Adipocyte (in vitro differentiated cells): ENCODE results near the gene MT1X.
"Not testable (repeated sequence)": the region's sequence is repeated elsewhere in the genome, so short reads cannot be mapped to it uniquely, and the experiment has no call there.

Experiments
- DNase-seq: peaks from one replicate; pipeline ENCODE4 v3.0.0-alpha.2; 2015; ENCODE audit warnings: low read depth
- H3K27me3 ChIP-seq: replicated peaks from 2 replicates; pipeline ENCODE4 v1.7.0; 2013; ENCODE audit warnings: mild to moderate bottlenecking, low read length, moderate library complexity; ENCODE audit not compliant: control insufficient read depth, insufficient read depth
- H3K36me3 ChIP-seq: 2 replicates; pipeline ENCODE4 v1.7.0; 2013; ENCODE audit warnings: low read length, mild to moderate bottlenecking, moderate library complexity; ENCODE audit not compliant: control insufficient read depth, insufficient read depth, severe bottlenecking
- H3K4me1 ChIP-seq: 2 replicates; pipeline ENCODE4 v1.7.0; 2013; ENCODE audit warnings: mild to moderate bottlenecking, low read length, moderate library complexity; ENCODE audit not compliant: control insufficient read depth, insufficient read depth
- H3K4me3 ChIP-seq: 2 replicates; pipeline ENCODE4 v1.7.0; 2013; ENCODE audit warnings: mild to moderate bottlenecking, low read length, moderate library complexity
- H3K9ac ChIP-seq: 2 replicates; pipeline ENCODE4 v1.7.0; 2013; ENCODE audit warnings: mild to moderate bottlenecking, low read length, moderate library complexity
- H3K9me3 ChIP-seq: 2 replicates; pipeline ENCODE4 v1.7.0; 2013; ENCODE audit warnings: mild to moderate bottlenecking, low read length, moderate library complexity; ENCODE audit not compliant: control insufficient read depth

The MT1X gene

DNA sequence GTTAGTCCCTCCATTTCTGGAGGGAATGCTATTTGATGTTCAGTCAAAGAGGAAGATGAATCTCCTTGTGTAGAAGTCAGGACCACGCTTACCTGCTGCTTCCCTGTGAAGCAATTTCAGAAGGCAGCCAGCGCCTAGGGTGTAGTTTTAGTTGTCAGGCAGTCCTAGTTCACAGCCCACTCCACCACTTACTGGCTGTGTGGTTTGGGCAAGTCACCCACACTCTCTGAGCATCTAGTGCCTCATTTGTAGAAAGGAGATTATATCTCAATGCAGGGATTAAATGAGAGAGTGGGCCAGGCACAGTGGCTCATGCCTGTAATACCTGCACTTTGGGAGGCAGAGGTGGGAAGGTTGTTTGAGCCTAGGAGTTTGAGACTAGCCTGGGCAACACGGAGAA lies 10.1 kb upstream of the MT1X start:
- peaks cover 34% of the 10 kb centered on the region for H3K27me3 ChIP-seq
- not testable (repeated sequence) for H3K9ac ChIP-seq, DNase-seq, H3K9me3 ChIP-seq, H3K4me1 ChIP-seq, H3K36me3 ChIP-seq, H3K4me3 ChIP-seq

DNA sequence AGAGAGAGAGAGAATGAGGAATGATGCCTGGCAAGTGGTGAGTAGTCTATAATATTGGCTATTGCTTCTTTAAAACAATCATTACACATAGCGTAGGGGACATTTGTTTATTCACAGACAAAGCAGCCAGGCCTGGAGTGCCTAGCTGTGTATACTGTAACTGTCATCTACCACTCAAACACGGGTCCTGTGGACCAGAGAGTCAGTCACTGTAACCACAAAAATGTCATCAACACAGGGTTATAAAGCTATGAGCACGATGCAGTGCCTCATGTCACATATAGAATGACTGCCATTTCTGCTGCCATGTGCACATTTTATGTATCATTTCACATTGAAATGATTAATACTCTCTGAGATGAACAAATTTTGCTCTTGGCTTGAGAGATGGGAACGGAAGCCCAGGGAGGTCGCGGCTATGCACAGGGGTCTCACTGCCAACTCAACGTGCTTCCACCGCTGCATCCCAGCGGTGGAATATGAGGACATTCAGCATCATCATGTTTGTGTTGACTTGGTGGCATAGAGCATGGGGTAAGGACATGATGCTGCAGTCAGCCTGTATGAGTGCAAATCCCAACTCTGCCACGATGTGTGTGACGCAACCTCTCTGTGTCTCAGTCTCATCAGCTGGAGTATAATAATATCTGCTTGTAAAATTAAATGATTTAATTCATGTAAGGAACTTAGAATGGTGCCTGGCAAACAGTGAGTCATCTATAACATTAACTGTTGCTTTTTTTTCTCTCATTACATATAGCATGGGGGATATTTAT lies 9.3 kb upstream of the MT1X start:
- no peaks in the 10 kb centered on the region for H3K9me3 ChIP-seq
- peaks cover 30% of the 10 kb centered on the region for H3K27me3 ChIP-seq
- H3K4me3 ChIP-seq = no peak overlapping the region
- no peak for DNase-seq
- no peaks in the 10 kb centered on the region for H3K36me3 ChIP-seq
- no peak overlapping the region for H3K9ac ChIP-seq
- peaks cover 3% of the 10 kb centered on the region for H3K4me1 ChIP-seq

DNA sequence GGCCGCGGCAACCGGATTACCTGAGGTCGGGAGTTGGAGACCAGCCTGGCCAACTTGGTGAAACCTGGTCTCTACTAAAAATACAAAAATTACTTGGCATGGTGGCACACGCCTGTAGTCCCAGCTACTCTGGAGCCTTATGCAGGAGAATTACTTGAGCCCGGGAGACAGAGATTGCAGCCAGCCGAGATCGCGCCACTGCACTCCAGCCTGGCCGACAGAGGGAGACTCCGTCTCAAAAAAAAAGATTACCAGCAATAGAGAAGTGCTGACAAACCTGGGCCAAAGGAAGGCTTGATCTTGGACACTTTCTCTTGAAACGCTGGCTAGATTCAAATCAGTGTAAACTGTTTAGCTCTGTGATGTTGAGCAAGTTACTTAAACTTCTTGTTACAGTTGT lies 8.3 kb upstream of the MT1X start:
- Histone ChIP-seq H3K4me1 (no peaks in the 10 kb centered on the region), H3K9me3 (no peaks in the 10 kb centered on the region), H3K9ac (no peak overlapping the region), H3K4me3 (no peak overlapping the region), H3K27me3 (peaks cover 20% of the 10 kb centered on the region), H3K36me3 (no peaks in the 10 kb centered on the region)
- DNase-seq = no peak

DNA sequence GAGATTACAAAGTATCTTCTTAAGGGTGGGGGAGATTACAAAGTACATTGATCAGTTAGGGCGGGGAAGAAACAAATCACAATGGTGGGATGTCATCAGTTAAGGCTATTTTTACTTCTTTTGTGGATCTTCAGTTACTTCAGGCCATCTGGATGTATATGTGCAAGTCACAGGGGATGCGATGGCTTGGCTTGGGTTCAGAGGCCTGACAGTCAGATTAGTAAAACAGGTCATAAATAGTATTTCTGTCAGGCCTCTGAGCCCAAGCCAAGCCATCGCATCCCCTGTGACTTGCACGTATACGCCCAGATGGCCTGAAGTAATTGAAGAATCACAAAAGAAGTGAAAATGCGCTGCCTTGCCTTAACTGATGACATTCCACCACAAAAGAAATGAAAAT lies 7.7 kb upstream of the MT1X start:
- H3K4me1 ChIP-seq, H3K4me3 ChIP-seq, H3K9ac ChIP-seq, H3K9me3 ChIP-seq, DNase-seq, H3K36me3 ChIP-seq: not testable (repeated sequence)
- H3K27me3 ChIP-seq = peaks cover 14% of the 10 kb centered on the region

DNA sequence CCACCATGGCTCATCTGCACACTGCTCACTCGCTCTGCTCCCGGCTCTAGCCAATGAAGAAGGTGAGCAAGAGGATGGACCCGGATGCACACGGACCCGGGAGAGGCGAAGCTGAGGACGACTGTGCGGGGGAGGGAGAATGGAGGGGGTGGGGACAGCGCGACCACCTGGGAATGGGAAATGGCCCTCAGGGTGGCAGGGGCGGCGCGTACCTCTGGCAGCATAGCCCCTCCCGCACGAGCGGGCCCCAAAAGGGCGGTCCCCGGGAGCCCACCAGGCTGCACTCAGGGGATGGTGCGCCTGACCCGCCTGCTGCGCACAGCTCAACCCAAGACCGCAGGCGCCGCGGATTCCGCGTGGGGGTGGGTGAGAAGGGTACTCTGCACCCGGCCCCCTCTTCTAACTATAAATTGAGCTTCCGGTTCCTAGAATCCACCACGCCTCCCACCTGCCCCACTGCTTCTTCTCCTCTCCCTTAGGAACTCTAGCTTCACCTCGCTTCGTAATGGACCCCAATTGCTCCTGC lies 6.5 kb upstream of the MT1X start:
- DNase-seq = no peak
- no peak overlapping the region for H3K4me3 ChIP-seq
- H3K9me3 ChIP-seq = no peaks in the 10 kb centered on the region
- no peaks in the 10 kb centered on the region for H3K36me3 ChIP-seq
- no peaks in the 10 kb centered on the region for H3K4me1 ChIP-seq
- H3K27me3 ChIP-seq = peaks cover 7% of the 10 kb centered on the region
- H3K9ac ChIP-seq = no peak overlapping the region

DNA sequence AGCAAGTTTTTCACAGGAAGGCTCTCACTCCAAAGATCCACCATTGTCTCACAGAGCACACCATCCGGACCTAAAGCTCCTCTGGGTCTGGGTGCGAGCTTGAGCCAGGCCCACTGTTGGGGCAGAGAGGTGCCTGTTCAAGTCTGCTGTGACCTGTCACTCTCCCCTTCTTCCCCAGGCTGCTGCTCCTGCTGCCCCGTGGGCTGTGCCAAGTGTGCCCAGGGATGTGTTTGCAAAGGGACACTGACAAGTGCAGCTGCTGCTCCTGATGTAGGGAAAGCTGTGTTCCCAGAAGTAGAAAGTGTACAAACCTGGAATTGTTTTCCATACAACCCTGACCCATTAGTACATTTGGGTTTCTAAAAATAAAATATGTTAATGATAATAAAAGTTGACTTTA lies 4.8 kb upstream of the MT1X start:
- peaks cover 7% of the 10 kb centered on the region for H3K27me3 ChIP-seq
- H3K4me3 ChIP-seq = no peak overlapping the region
- no peaks in the 10 kb centered on the region for H3K36me3 ChIP-seq
- H3K9me3 ChIP-seq = no peaks in the 10 kb centered on the region
- DNase-seq = no peak
- H3K4me1 ChIP-seq = peaks cover 8% of the 10 kb centered on the region
- H3K9ac ChIP-seq = no peak overlapping the region

DNA sequence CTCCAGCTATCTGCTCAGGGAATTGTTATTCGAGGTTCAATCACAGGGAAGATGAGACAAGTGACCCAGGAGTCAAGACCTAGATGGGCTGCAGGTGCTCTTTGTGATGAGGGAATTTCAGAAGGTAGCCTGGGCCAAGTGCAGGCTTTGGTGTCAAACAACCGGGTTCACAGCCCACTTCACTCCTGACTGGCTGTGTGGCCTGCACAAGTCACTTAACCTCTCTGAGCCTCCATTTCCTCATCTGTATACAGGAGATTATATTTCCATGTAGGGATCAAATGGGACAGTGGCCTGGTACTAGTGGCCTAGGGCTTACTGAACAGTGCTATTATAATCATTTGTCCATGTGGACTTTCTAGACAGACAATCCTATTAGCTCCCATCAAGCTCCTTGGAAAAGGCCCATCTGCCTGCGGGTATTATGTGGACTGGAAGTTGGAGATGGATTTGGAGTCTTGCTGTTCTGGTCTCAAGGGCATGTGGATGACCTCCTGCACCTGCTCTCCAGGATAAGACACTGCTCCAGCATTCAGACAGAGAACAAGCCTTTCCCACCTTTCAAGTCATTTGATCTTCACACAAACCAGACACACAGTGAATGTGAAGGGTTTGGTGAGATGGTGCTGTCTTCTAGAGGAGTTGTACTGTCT lies 3.1 kb upstream of the MT1X start:
- no peaks in the 10 kb centered on the region for H3K36me3 ChIP-seq
- no peaks in the 10 kb centered on the region for H3K9me3 ChIP-seq
- H3K4me1 ChIP-seq = peaks cover 26% of the 10 kb centered on the region
- H3K27me3 ChIP-seq = peaks cover 7% of the 10 kb centered on the region
- no peak overlapping the region for H3K9ac ChIP-seq
- H3K4me3 ChIP-seq = no peak overlapping the region
- DNase-seq = no peak

DNA sequence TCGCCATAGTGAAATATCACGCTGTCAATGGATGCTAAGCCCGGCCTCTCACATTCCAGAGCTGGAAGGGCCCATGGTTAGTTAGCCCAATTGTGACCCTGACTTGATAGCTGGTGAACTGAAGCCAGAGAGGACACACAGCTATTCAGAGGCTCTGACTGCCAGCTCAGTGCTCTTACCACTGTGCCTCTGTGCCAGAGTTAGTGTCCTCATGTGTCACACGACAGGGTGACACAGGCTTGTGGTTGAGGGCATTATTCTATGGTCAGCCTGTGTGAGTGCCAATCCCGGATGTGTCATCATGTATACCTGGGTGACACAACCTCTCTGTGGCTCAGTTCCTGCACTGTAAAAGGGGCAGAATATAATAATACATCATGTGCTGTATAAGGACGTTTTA lies 2.5 kb upstream of the MT1X start:
- H3K9me3 ChIP-seq = no peaks in the 10 kb centered on the region
- H3K27me3 ChIP-seq = peaks cover 7% of the 10 kb centered on the region

DNA sequence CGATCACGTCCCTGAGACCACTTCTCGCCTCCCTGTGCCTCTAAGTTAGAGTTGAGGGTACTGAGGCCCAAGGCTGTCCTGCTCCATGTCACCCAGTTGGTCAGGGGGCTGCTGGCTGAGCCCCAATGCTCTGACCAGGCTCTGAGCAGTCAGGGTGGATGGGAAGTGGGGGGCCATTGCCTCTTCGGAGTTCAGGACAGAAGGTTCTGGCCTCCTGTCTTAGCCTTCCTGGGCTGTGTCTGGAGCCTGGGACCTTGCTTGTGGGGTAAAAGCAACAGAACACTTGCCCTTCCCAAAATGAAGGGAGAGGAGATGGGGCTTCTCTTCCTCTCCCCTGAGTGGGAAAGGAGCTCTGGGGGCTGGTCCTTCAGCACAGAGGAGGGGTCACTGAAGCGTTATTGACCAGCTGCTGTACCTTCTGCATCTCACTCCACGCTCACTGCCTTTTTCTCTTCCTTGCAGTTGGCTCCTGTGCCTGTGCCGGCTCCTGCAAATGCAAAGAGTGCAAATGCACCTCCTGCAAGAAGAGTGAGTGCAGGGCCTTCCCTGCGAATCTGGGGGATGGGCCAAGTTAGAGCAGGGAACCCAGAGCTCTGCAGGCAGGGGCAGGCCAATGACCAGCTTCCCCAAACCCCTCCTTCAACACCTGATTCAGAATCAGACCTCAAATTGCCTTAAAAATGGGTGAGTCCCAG lies 580 bp downstream of the MT1X start:
- Histone ChIP-seq H3K9ac (peak overlapping the region; percentile 87), H3K4me3 (peak overlapping the region; percentile 83), H3K9me3 (peaks cover 18% of the 10 kb centered on the region), H3K36me3 (no peaks in the 10 kb centered on the region), H3K4me1 (peaks cover 41% of the 10 kb centered on the region), H3K27me3 (no peaks in the 10 kb centered on the region)
- DNase-seq = no peak

More for the DNA sequence above, 2.5 kb upstream of the MT1X start:
- peaks cover 32% of the 10 kb centered on the region for H3K4me1 ChIP-seq
- no peaks in the 10 kb centered on the region for H3K36me3 ChIP-seq
- DNase-seq = no peak
- H3K9ac ChIP-seq = no peak overlapping the region
- no peak overlapping the region for H3K4me3 ChIP-seq

DNA sequence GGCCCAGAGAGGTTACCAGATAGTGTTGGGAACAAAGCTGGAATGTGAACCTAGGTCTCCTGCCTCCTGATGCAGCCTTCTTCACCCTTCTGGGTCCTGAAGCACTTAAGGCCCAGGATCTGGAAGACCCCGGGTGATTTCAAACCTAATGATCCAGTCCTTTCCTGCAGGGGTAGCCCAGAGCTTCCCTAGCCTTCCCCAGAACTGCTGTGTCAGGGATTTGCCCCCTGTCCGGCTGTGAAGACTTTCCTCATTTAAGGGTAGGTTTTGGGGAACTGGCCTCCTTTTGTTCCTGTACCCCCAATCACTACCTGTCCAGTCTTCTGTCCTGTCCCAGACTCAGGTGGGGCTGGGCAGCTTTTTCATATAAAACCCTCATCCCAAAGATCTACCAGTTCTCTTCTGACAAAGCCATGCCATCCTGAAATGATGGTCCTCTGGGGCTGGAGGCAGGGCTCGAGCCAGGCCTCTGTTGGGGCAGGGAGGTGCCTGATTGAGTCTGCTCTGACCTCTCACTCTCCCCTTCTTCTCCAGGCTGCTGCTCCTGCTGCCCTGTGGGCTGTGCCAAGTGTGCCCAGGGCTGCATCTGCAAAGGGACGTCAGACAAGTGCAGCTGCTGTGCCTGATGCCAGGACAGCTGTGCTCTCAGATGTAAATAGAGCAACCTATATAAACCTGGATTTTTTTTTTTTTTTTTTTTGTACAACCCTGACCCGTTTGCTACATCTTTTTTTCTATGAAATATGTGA lies 1.3 kb downstream of the MT1X start:
- Histone ChIP-seq H3K9me3 (peaks cover 21% of the 10 kb centered on the region), H3K36me3 (no peaks in the 10 kb centered on the region)
- DNase-seq = no peak

More for the DNA sequence above, 1.3 kb downstream of the MT1X start:
- peaks cover 41% of the 10 kb centered on the region for H3K4me1 ChIP-seq
- H3K4me3 ChIP-seq = peak overlapping the region; percentile 83
- H3K27me3 ChIP-seq = no peaks in the 10 kb centered on the region
- peak overlapping the region; percentile 87 for H3K9ac ChIP-seq
